ENCODE measurements around the gene ZSWIM7. TPM values are rescaled to one million over a fixed set of nuclear protein-coding genes. Genes with fewer than 3 reads are reported as not detected.

The ZSWIM7 gene
- total RNA-seq, 1 experiment from 2014 or later, result 41.3 TPM

DNA sequence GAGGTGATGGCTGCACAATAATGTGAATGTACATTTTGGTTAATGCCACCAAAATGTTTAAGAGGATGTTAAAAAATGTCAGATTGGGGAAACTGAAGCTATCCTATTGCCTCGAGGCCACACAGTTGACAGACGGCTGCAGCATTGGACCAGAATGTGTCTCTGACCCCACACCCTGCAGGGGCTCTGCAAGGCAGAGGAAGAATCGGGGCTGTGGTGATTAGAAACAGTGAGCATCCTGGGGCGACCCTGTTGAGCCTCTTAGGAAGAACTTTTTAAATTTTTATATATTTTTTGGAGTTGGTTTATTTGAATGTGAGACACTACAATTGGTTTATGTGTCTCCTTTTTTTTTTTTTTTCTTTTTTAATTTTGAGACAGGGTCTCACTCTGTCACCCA, 69.6 kb downstream of the ZSWIM7 start:
- H3K9me3 Mint-ChIP-seq, result no peaks in the 10 kb centered on the region
- ChIA-PET POLR2A (interaction anchor here (0.7 kb wide), 1 partner anchor 33 kb away, joined by 3 read pairs; no protein-coding TSS in a partner anchor), CTCF (interaction anchor here (1.7 kb wide), 1 partner anchor 15 kb away, joined by 11 read pairs; the partner anchor contains the start of gene ADORA2B)

DNA sequence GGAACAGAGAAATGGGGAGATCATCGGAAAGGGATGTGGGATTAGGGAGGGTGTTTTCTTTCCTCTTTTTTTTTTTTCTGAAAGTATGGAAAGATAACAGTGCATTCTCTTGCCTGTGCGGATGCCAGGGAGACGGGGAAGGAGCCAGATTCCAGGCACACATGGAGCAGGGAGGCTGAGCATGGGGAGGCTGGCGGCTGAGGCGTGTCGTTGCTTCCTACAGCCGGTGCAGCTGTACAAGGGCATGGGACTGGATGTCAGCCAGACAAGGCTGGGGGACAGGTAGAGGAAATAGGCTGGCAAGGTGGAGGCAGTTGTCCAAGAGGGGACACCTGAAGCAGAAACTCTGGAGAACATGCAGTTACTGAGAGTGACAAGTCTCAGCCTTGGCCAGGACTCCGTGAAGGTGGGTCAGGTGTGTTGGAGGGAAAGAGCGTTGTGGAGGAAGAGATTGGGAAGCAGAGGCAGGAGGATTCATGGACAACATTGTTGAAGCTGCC, 71.2 kb downstream of the ZSWIM7 start:
- no peak for TF ChIP-seq ELF4 (CRISPR knock-in tag; IDR thresholded peaks at IDR 0.05; ENCODE audit: low read depth)
- TF ChIP-seq, protein P1, sequence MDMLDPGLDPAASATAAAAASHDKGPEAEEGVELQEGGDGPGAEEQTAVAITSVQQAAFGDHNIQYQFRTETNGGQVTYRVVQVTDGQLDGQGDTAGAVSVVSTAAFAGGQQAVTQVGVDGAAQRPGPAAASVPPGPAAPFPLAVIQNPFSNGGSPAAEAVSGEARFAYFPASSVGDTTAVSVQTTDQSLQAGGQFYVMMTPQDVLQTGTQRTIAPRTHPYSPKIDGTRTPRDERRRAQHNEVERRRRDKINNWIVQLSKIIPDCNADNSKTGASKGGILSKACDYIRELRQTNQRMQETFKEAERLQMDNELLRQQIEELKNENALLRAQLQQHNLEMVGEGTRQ (CRISPR knock-in tag; IDR thresholded peaks at IDR 0.05), result no peak
- TF ChIP-seq EMX1 (CRISPR knock-in tag; IDR thresholded peaks at IDR 0.05), result no peak
- CTCF ChIA-PET, result no interaction called here
- DNase-seq (ENCODE audit: low spot score) (peak; percentile 3), ATAC-seq (no peak)
- Mint-ChIP-seq H3K27me3 (ENCODE audit: low read depth) (no peaks in the 10 kb centered on the region), H3K9me3 (no peaks in the 10 kb centered on the region), H3K27ac (no peak overlapping the region), H3K4me1 (peaks cover 12% of the 10 kb centered on the region), H3K4me3 (no peak overlapping the region), H3K36me3 (no peaks in the 10 kb centered on the region)
- POLR2A ChIA-PET, result no interaction called here

More for the DNA sequence above, 69.6 kb downstream of the ZSWIM7 start:
- DNase-seq (ENCODE audit: low spot score), result no peak
- ATAC-seq, result no peak
- TF ChIP-seq MXD4 (CRISPR knock-in tag; IDR thresholded peaks at IDR 0.05; ENCODE audit: borderline replicate concordance) (no peak), NR3C1 (CRISPR knock-in tag; conservative IDR thresholded peaks at IDR 0.05; ENCODE audit: low read depth) (no peak)
- Mint-ChIP-seq H3K27me3 (ENCODE audit: low read depth) (no peaks in the 10 kb centered on the region), H3K27ac (no peak overlapping the region), H3K36me3 (no peaks in the 10 kb centered on the region), H3K4me1 (peaks cover 12% of the 10 kb centered on the region), H3K4me3 (no peak overlapping the region)

Other genes starting within 250 kb of the ZSWIM7 start
- gene ADORA2B, start 54.6 kb downstream of the ZSWIM7 start, total RNA-seq (2021), result 4.2 to 5.1 TPM (median 4.9 TPM) in 3 replicates
- gene TTC19, start 120 bp upstream of the ZSWIM7 start, total RNA-seq (2021), result 55.3 to 60.0 TPM (median 58.0 TPM) in 3 replicates
- 107 to 124 TPM (median 116 TPM) in 3 replicates for gene NCOR1, start 215.8 kb upstream of the ZSWIM7 start, total RNA-seq (2021)
- 24.5 to 44.1 TPM (median 28.1 TPM) in 3 replicates for gene PIGL, start 217.5 kb upstream of the ZSWIM7 start, total RNA-seq (2021)

Data from WTC11 (cell line).